PC-9 (cell line): ENCODE data around the gene ITSN2. TPM values are rescaled to one million over a fixed set of nuclear protein-coding genes. Genes with fewer than 3 reads are reported as not detected.

Source experiments
- BruUV-seq: library from RNA; stranded (reverse); fragments of 400-500 nt; replicated peaks from 2 replicates; lab custom pipeline; 2021; lab: Mats Ljungman, UMichigan
- CTCF ChIA-PET: fragments of 300-600 bp; sonication (Branson Sonifier 250); formaldehyde crosslinking; loops from one replicate; lab custom pipeline; 2022; ENCODE audit warnings: antibody characterized with exemption; lab: Charles Lee
- POLR2A ChIA-PET: fragments of 300-600 bp; sonication (Branson Sonifier 250); formaldehyde crosslinking; loops from one replicate; lab custom pipeline; 2022; ENCODE audit warnings: antibody characterized with exemption; ENCODE audit not compliant: unreplicated experiment; lab: Charles Lee
- DNase-seq, 2 experiments: peaks; one replicate each; pipeline versions ENCODE4 v3.0.0 to v3.0.0-alpha.2; 2015 to 2022; ENCODE audit warnings: mixed read lengths in 1 of 2
- H2AFZ ChIP-seq: fragments of 200-600 bp; sonication (generic); 2 replicates; pipeline ENCODE4 v1.8.1; 2017; ENCODE audit warnings: antibody characterized with exemption
- H3F3A ChIP-seq: fragments of 200-600 bp; sonication (generic); 2 replicates; pipeline ENCODE4 v1.8.1; 2017; ENCODE audit warnings: antibody characterized with exemption, mild to moderate bottlenecking, low read depth; ENCODE audit not compliant: insufficient read depth
- H3K27ac ChIP-seq: fragments of 200-600 bp; sonication (generic); 2 replicates; pipeline ENCODE4 v1.6.1; 2016; ENCODE audit warnings: mixed run types
- H3K27me3 ChIP-seq: fragments of 200-600 bp; sonication (generic); 2 replicates; pipeline ENCODE4 v1.6.1; 2016; ENCODE audit warnings: low read depth, mixed run types; ENCODE audit not compliant: insufficient read depth
- H3K36me3 ChIP-seq: fragments of 200-600 bp; sonication (generic); 2 replicates; pipeline ENCODE4 v1.6.1; 2016; ENCODE audit warnings: low read depth, mixed run types
- H3K4me1 ChIP-seq: fragments of 200-600 bp; sonication (generic); replicated peaks from 2 replicates; pipeline ENCODE4 v1.6.1; 2016; ENCODE audit warnings: mixed run types; ENCODE audit not compliant: insufficient read depth
- H3K4me2 ChIP-seq: fragments of 200-600 bp; sonication (generic); 2 replicates; pipeline ENCODE4 v1.6.1; 2017; ENCODE audit warnings: mixed run types
- H3K4me3 ChIP-seq: fragments of 200-600 bp; sonication (generic); 2 replicates; pipeline ENCODE4 v1.6.1; 2016; ENCODE audit warnings: mixed run types
- H3K79me2 ChIP-seq: fragments of 200-600 bp; sonication (generic); 2 replicates; pipeline ENCODE4 v1.6.1; 2017; ENCODE audit warnings: low read depth, mixed run types
- H3K9me2 ChIP-seq: fragments of 200-600 bp; sonication (generic); 2 replicates; pipeline ENCODE4 v1.8.1; 2017; ENCODE audit warnings: mild to moderate bottlenecking; ENCODE audit not compliant: insufficient read depth
- H3K9me3 ChIP-seq: fragments of 200-600 bp; sonication (generic); 2 replicates; pipeline ENCODE4 v1.8.1; 2016; ENCODE audit warnings: low read depth; ENCODE audit not compliant: insufficient read depth
- H4K20me1 ChIP-seq: fragments of 200-600 bp; sonication (generic); 2 replicates; pipeline ENCODE4 v1.8.1; 2017; ENCODE audit not compliant: insufficient read depth
- CTCF ChIP-seq: fragments of 200-600 bp; sonication (generic); conservative IDR thresholded peaks from 2 replicates; pipeline ENCODE4 v1.6.1; 2017; ENCODE audit warnings: mixed run types, antibody characterized with exemption, mild to moderate bottlenecking, moderate library complexity
- EZH2 ChIP-seq: fragments of 200-600 bp; sonication (generic); IDR thresholded peaks from 2 replicates; pipeline ENCODE4 v1.8.0; 2017; ENCODE audit warnings: antibody characterized with exemption, low read depth
- intact Hi-C: fragments of 100-400 bp; cut with micrococcal nuclease; formaldehyde crosslinking; loops from one replicate; pipeline ENCODE4 v1.10.0; 2022; ENCODE audit not compliant: unreplicated experiment
- total RNA-seq: library from RNA; stranded (reverse); gene quantifications from 2 replicates; pipeline ENCODE4 v1.2.3, GENCODE V29; 2021

The ITSN2 gene
- total RNA-seq, 1 experiment from 2014 or later, result 28.4 TPM

GRCh38 chr2:24158131-24158530 lies 202.2 kb downstream of the ITSN2 start:
- Histone ChIP-seq H2AFZ (no peak overlapping the region), H3K27me3 (no peaks in the 10 kb centered on the region), H3K4me3 (no peak overlapping the region), H4K20me1 (no peaks in the 10 kb centered on the region), H3K79me2 (no peaks in the 10 kb centered on the region), H3K4me2 (no peak overlapping the region), H3K4me1 (no peaks in the 10 kb centered on the region), H3K9me3 (no peaks in the 10 kb centered on the region; the same call in 1 of the 2 replicates), H3K36me3 (no peaks in the 10 kb centered on the region), H3F3A (no peaks in the 10 kb centered on the region), H3K9me2 (no peaks in the 10 kb centered on the region), H3K27ac (no peak overlapping the region)
- POLR2A ChIA-PET, result no interaction called here
- intact Hi-C loops, result no loop called here
- no TSS peak for BruUV-seq
- TF ChIP-seq CTCF, result no peak
- no peak for TF ChIP-seq EZH2
- CTCF ChIA-PET, result interaction anchor here (0.6 kb wide), 1 partner anchor 36 kb away, joined by 3 read pairs; no protein-coding TSS in a partner anchor
- no peak for DNase-seq

DNA sequence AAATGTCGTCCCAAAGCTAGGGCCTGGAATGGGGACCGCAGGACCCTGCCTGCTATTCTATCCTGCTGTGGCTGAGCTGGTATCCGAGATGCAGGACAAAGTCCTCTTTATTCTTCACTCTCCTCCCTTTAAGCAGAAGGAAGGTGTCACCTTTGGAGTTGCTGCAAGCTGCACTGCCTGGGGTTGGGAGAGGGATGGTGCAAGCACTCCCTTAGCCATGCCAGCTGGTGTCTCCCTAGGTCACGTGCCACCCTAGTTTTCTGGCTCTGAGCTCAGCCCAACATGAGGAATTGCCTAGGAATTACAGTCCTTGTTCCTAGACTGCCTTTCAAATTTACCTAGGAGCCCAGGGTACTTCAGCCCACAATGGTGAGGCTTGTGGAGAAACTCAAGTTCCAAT lies 206.9 kb downstream of the ITSN2 start:
- Histone ChIP-seq H2AFZ (no peak overlapping the region), H3K4me1 (no peaks in the 10 kb centered on the region), H3K9me2 (no peaks in the 10 kb centered on the region), H3K4me2 (no peak overlapping the region), H3F3A (no peaks in the 10 kb centered on the region), H3K27me3 (no peaks in the 10 kb centered on the region), H3K9me3 (no peaks in the 10 kb centered on the region), H3K79me2 (no peaks in the 10 kb centered on the region), H4K20me1 (no peaks in the 10 kb centered on the region), H3K36me3 (no peaks in the 10 kb centered on the region), H3K27ac (no peak overlapping the region), H3K4me3 (no peak overlapping the region)
- ChIA-PET POLR2A (no interaction called here), CTCF (no interaction called here)
- BruUV-seq, result no TSS peak
- intact Hi-C loops, result no loop called here
- no peak for DNase-seq
- TF ChIP-seq CTCF (no peak), EZH2 (no peak)

Other genes with a start within 250 kb of the ITSN2 start
- gene PFN4, start 237.2 kb downstream of the ITSN2 start, total RNA-seq, result 1.2 and 2.6 TPM in 2 replicates
- 16.8 and 20.7 TPM in 2 replicates for gene FAM228B, start 237.1 kb downstream of the ITSN2 start, total RNA-seq
- not detected in 2 replicates for gene FAM228A, start 185.5 kb downstream of the ITSN2 start, total RNA-seq
- gene NCOA1, start 130.7 kb upstream of the ITSN2 start, total RNA-seq, result 9.1 and 11.6 TPM in 2 replicates